ENCODE measurements around the gene TBR1.

Gene TBR1

DNA sequence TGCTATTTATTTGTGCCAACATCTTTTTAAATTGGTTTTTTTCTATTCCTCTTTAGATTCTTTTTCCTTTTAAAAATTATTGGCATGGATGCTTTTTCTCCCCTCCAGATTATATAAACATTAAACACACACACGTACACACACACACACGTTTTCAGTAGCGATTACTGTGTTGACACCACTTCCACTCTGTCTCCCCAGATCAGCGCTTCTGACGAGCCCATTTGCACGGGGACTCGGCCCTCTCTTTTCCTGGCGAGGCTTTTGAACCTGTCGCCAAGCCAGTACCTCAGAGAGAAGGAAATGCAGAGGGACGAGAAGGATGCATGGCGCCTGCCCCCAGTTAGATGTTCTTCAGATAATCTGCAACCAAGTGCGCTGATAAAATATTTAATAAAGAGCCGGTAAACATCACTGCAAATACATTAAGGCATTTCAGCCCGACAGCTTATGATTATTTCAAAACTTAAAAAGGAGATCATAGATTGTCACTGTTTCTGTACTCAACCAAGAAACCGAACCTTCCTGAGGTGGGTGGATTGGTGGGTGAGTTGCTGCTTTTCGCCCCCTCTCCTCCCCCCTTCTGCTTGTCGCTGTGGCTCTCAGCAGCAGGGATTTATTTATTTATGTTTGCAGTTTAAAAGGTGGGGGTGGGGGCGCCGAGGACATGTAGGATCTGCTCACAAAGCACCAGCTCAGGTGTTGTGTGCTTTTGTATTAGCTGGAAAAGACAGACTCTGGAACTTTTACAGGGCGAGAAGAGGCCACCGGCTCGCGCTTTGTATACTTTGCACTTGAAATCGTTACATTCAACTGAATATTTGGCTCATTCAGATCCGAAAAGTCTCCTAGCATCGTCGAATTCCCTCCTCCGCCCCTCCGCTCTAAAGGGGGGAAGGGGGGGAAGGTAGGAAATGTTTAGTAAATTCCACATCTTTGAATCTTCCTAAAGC, 787 bp upstream of the TBR1 start:
- no peak for DNase-seq (ENCODE audit: low spot score)

- DNase-seq (ENCODE audit: low spot score), result no peak
Observed at GRCh38 chr2:161416708-161417437, 776 bp downstream of the TBR1 start.

GRCh38 chr2:161417438-161418274, 1.6 kb downstream of the TBR1 start:
- no peak for DNase-seq (ENCODE audit: low spot score)

DNA sequence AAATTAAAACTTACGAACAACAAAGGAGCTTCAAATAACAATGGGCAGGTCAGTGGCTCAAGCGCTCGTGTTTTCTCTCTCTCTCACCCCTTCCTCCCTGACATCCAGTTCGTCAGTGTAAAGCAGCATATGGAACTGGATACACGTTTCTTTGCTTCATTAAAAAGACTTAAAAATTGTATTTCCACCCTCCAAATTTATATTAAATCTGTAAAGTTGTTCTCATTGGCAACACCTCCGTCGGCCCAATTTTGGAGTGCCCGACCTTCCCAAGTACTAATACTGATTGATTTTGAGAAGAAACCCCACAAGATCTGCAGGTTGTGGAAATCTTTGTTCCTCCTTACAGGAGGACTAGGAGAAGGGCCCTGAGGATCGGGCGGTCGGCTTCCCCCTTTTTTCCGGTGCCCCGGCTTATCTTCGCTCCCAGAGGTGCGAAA, 2.2 kb downstream of the TBR1 start:
- no peak for DNase-seq (ENCODE audit: low spot score)

DNA sequence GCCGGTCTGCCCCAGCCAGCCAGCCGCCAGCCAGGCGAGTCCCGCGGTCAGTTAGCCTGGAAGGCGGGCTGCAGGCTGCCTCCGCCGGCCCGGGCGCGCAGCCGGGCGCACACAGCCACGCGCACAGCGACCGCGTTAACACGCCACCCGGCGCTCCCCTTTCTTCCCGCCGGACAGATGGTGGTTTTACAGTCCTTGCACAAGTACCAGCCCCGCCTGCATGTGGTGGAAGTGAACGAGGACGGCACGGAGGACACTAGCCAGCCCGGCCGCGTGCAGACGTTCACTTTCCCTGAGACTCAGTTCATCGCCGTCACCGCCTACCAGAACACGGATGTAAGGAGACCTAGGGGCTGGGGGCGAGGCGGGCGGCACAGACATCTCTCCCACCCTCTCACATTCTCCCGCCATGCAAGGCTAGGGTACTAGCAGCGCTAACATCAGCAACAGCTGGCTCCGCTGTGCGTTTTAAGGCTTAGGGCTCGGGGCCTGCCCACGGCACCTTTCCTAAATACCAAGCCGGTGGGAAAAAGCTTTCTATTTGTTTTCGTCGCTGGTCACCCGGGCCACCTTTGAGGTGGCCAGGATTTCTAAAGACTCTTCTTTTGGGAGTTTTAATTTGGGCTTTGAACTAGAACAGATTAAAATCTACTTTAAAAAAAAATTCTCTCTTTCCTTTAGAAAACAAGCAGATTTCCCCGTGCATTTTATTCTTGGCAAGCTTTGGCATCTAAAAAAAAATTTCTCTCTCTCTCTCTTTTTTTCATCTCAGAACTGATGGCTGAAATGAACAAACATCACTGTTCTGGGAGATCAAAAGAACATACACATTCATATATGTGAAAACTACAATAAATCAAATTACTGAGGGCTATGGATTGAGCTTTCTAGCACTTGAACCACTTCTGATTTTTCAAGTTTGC, 2.9 kb downstream of the TBR1 start:
- no peak for DNase-seq (ENCODE audit: low spot score)

- no peak for DNase-seq (ENCODE audit: low spot score)
Observed at GRCh38 chr2:161419638-161420190, 3.6 kb downstream of the TBR1 start.

GRCh38 chr2:161420406-161421074, 4.4 kb downstream of the TBR1 start:
- no peak for DNase-seq (ENCODE audit: low spot score)

- no peak for DNase-seq (ENCODE audit: low spot score)
Observed at GRCh38 chr2:161421686-161422085, 5.6 kb downstream of the TBR1 start.

DNA sequence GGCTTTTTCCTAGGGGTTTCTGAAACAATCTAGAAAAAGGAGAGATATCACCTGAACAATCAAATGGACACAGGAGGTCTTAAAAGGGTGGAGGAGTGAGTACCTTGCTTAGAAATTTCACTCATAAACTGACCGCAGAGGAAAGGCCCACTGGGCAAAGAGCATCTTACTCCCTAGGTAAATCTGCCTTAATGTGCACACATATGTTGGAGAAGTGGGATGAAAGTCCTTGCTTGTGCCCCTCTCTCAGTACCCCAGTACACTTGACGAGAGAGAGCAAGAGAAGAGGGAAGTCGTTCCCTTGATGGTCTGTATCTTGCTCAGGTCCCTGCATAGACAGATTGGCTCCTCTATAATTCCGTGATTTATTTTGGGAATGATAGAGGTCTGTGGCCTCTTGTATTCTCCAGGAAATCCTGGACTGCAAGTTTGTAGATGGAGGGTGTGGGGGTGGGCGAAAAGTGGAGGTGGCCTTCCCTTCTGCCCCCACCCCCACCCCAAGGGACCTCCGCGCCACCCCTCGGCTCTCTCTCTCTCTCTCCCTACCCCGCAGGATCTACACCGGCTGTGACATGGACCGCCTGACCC, 6.8 kb downstream of the TBR1 start:
- DNase-seq (ENCODE audit: low spot score), result no peak

DNA sequence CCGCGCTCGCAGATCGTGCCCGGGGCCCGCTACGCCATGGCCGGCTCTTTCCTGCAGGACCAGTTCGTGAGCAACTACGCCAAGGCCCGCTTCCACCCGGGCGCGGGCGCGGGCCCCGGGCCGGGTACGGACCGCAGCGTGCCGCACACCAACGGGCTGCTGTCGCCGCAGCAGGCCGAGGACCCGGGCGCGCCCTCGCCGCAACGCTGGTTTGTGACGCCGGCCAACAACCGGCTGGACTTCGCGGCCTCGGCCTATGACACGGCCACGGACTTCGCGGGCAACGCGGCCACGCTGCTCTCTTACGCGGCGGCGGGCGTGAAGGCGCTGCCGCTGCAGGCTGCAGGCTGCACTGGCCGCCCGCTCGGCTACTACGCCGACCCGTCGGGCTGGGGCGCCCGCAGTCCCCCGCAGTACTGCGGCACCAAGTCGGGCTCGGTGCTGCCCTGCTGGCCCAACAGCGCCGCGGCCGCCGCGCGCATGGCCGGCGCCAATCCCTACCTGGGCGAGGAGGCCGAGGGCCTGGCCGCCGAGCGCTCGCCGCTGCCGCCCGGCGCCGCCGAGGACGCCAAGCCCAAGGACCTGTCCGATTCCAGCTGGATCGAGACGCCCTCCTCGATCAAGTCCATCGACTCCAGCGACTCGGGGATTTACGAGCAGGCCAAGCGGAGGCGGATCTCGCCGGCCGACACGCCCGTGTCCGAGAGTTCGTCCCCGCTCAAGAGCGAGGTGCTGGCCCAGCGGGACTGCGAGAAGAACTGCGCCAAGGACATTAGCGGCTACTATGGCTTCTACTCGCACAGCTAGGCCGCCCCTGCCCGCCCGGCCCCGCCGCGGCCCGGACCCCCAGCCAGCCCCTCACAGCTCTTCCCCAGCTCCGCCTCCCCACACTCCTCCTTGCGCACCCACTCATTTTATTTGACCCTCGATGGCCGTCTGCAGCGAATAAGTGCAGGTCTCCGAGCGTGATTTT, 7.6 kb downstream of the TBR1 start:
- DNase-seq (ENCODE audit: low spot score), result no peak

GRCh38 chr2:161424394-161424769, 8.3 kb downstream of the TBR1 start:
- DNase-seq (ENCODE audit: low spot score), result no peak

DNA sequence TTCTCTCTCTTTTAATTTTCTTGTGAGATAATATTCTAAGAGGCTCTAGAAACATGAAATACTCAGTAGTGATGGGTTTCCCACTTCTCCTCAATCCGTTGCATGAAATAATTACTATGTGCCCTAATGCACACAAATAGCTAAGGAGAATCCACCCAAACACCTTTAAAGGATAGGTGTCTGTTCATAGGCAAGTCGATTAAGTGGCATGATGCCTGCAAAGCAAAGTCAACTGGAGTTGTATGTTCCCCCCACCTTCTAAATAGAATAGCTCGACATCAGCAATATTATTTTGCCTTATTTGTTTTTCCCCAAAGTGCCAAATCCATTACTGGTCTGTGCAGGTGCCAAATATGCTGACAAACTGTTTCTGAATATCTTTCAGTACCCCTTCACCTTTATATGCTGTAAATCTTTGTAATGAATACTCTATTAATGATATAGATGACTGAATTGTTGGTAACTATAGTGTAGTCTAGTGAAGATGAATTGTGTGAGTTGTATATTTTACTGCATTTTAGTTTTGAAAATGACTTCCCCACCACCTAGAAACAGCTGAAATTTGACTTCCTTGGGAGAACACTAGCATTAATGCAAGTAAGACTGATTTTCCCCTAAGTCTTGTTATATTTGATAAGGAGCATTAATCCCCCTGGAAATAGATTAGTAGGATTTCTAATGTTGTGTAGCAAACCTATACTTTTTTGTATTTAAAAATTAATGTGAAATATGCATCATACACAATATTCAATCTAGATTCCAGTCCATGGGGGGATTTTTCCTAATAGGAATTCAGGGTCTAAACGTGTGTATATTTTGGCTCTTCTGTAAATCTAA, 9.0 kb downstream of the TBR1 start:
- DNase-seq (ENCODE audit: low spot score), result no peak

GRCh38 chr2:161425728-161426454, 9.8 kb downstream of the TBR1 start:
- DNase-seq (ENCODE audit: low spot score), result no peak

GRCh38 chr2:161426455-161426921, 10.4 kb downstream of the TBR1 start:
- no peak for DNase-seq (ENCODE audit: low spot score)

GRCh38 chr2:161426922-161427663, 11.0 kb downstream of the TBR1 start:
- no peak for DNase-seq (ENCODE audit: low spot score)

All from activated CD4-positive, alpha-beta T cell treated with anti-CD3 and anti-CD28 coated beads, Interleukin-2, Interleukin-4, amounts not matched to agents 100 ng/mL and 50 ng/mL, durations not matched to agents 16 hours and 8 hours (primary cell).